Esophagus squamous epithelium (tissue), 4 donors: ENCODE results near the gene TMA16.

Experiments used
- CTCF ChIP-seq, 6 experiments: fragments of 450-650 bp in 4 of 6; fragments of 200-600 bp in 2 of 6; sonication (generic) in 2 of 6; IDR thresholded peaks; one replicate each; pipeline ENCODE4 v1.5.1; 2016 to 2019; ENCODE audit warnings: antibody characterized with exemption in 6 of 6, mild to moderate bottlenecking in 4 of 6, moderate library complexity in 4 of 6
- POLR2A ChIP-seq, 4 donors: fragments of 450-650 bp; IDR thresholded peaks; one replicate each; pipeline ENCODE4 v1.6.1; 2017; ENCODE audit warnings: antibody characterized with exemption in 4 of 4, mild to moderate bottlenecking in 4 of 4, moderate library complexity in 3 of 4

- TF ChIP-seq CTCF (IDR thresholded peaks at IDR 0.05) (no peak), POLR2A (IDR thresholded peaks at IDR 0.05) (no peak)
Observed at GRCh38 chr4:163565226-163566135, 71.0 kb downstream of the TMA16 start.
